T-cell (primary cell): ENCODE measurements around the gene RRM2. TPM values are rescaled to one million over a fixed set of nuclear protein-coding genes. Genes with fewer than 3 reads are reported as not detected.
A peak's percentile ranks its signal among the peaks of the same experiment; 100 is the strongest.

Experiments
- ATAC-seq, 4 experiments: fragments of 200-7000 bp in 3 of 4; fragments of 150-1000 bp in 1 of 4; cut with Tn5 transposase; replicated peaks in 1 of 4; 1 replicate in 3 of 4; 2 replicates in 1 of 4; pipeline ENCODE4 v1.10.0; 2021; ENCODE audit warnings: moderate library complexity in 3 of 4, mild to moderate bottlenecking in 2 of 4, moderate number of reproducible peaks in 1 of 4
- CTCF ChIA-PET, 2 donors: fragments of 300-600 bp; sonication (Branson Sonifier 250); formaldehyde crosslinking; loops; one replicate each; lab custom pipeline; 2022; ENCODE audit warnings: antibody characterized with exemption in 2 of 2; lab: Charles Lee
- POLR2A ChIA-PET, 2 donors: fragments of 300-600 bp; sonication (Branson Sonifier 250); formaldehyde crosslinking; loops; one replicate each; lab custom pipeline; 2022; ENCODE audit warnings: antibody characterized with exemption in 2 of 2; lab: Charles Lee
- DNase-seq, 35 experiments: peaks; one replicate each; pipeline versions ENCODE4 v3.0.0 to v3.0.0-alpha.2; 2013 to 2023
- H3K27ac ChIP-seq: one replicate; pipeline ENCODE4 v1.5.1; 2013; ENCODE audit warnings: low read length
- H3K27me3 ChIP-seq, 2 experiments: replicated peaks in 1 of 2; 1 replicate in 1 of 2; 2 replicates in 1 of 2; pipeline versions ENCODE4 v1.6.1 to v1.7.0; 2013; ENCODE audit warnings: low read length in 1 of 2, mixed read lengths in 1 of 2; ENCODE audit not compliant: control insufficient read depth in 2 of 2, insufficient read depth in 2 of 2; ENCODE audit errors: extremely low read depth in 1 of 2
- H3K36me3 ChIP-seq, 2 donors: 1 replicate in 1 of 2; 2 replicates in 1 of 2; pipeline versions ENCODE4 v1.6.1 to v1.7.0; 2013; ENCODE audit warnings: low read length in 1 of 2; ENCODE audit not compliant: control insufficient read depth in 2 of 2, insufficient read depth in 1 of 2; ENCODE audit errors: extremely low read depth in 1 of 2
- H3K4me1 ChIP-seq, 2 experiments: 1 replicate in 1 of 2; 2 replicates in 1 of 2; pipeline versions ENCODE4 v1.6.1 to v1.7.0; 2013; ENCODE audit warnings: low read length in 2 of 2, mixed read lengths in 1 of 2; ENCODE audit not compliant: insufficient read depth in 2 of 2, control insufficient read depth in 1 of 2; ENCODE audit errors: extremely low read depth in 1 of 2
- H3K4me3 ChIP-seq, 2 donors: 1 replicate in 1 of 2; 2 replicates in 1 of 2; pipeline versions ENCODE4 v1.5.1 to v1.7.0; 2013; ENCODE audit warnings: mild to moderate bottlenecking in 2 of 2, low read length in 1 of 2, moderate library complexity in 1 of 2; ENCODE audit not compliant: control insufficient read depth in 1 of 2; ENCODE audit errors: extremely low read depth in 1 of 2
- H3K9me3 ChIP-seq: 2 replicates; pipeline ENCODE4 v1.7.0; 2013
- H3K27ac Mint-ChIP-seq, 2 donors: one replicate each; pipeline ENCODE4 v1.8.0; 2020 to 2021; ENCODE audit warnings: mild to moderate bottlenecking in 2 of 2, mixed read lengths in 2 of 2
- H3K27me3 Mint-ChIP-seq, 2 donors: one replicate each; pipeline ENCODE4 v1.8.0; 2021 to 2022; ENCODE audit warnings: mixed read lengths in 2 of 2
- H3K36me3 Mint-ChIP-seq: one replicate; pipeline ENCODE4 v1.8.0; 2021; ENCODE audit warnings: mixed read lengths
- H3K4me1 Mint-ChIP-seq, 3 donors: one replicate each; pipeline ENCODE4 v1.8.0; 2020 to 2022; ENCODE audit warnings: mixed read lengths in 3 of 3, mild to moderate bottlenecking in 1 of 3
- H3K4me3 Mint-ChIP-seq, 3 donors: one replicate each; pipeline ENCODE4 v1.8.0; 2020 to 2022; ENCODE audit warnings: mild to moderate bottlenecking in 3 of 3, mixed read lengths in 3 of 3, moderate library complexity in 3 of 3
- H3K9me3 Mint-ChIP-seq, 3 donors: one replicate each; pipeline ENCODE4 v1.8.0; 2020 to 2022; ENCODE audit warnings: mixed read lengths in 3 of 3
- WGBS: methylation state at CpG from one replicate; pipeline ENCODE4 v1.1.5; 2013; ENCODE audit warnings: missing lambda C conversion rate; ENCODE audit not compliant: insufficient coverage; 5-methylcytosine and 5-hydroxymethylcytosine counted together
- total RNA-seq, 35 experiments: library from RNA in 6 of 35; stranded (reverse) in 6 of 35; fragments of 120-200 nt in 1 of 35; gene quantifications; one replicate each; pipeline versions ENCODE4 v1.2.1 to v1.2.4 and lab custom pipeline; 2013 to 2026

Gene RRM2
- total RNA-seq, 5 donors from 2014 or later (not counting 1 experiment from before 2014, with no cell fraction given), result 2.6 to 10.4 (median 3.0) TPM

GRCh38 chr2:10150436-10150835, 27.9 kb downstream of the RRM2 start:
- Mint-ChIP-seq H3K27me3 (no peaks in the 10 kb centered on the region), H3K36me3 (no peaks in the 10 kb centered on the region), H3K9me3 (no peaks in the 10 kb centered on the region), H3K4me1 (peaks cover 6 to 13% (median 8%) of the 10 kb centered on the region in 3 donors), H3K27ac (peak overlapping the region in 1 of 2 donors; percentile 2), H3K4me3 (peak overlapping the region in 1 of 3 donors; percentile 14)
- Histone ChIP-seq H3K36me3 (no peaks in the 10 kb centered on the region), H3K4me1 (peaks cover 3 to 10% of the 10 kb centered on the region in 2 experiments), H3K27ac (no peak overlapping the region), H3K4me3 (no peak overlapping the region), H3K9me3 (no peaks in the 10 kb centered on the region), H3K27me3 (no peaks in the 10 kb centered on the region)
- POLR2A ChIA-PET, result no interaction called here
- DNase-seq, result peak in 1 of 35 experiments; percentile 18
- peak in 2 of 4 experiments; percentile 46 to 62 for ATAC-seq
- WGBS, result no CpG with 5 or more reads among the region's 5 CpGs
- CTCF ChIA-PET, result interaction anchor here (0.5 to 0.7 kb wide), 4 partner anchors 54 to 284 kb away, joined by 3 to 7 read pairs (median 6); no protein-coding TSS in a partner anchor

GRCh38 chr2:10151462-10151861, 28.9 kb downstream of the RRM2 start:
- Mint-ChIP-seq H3K27me3 (no peaks in the 10 kb centered on the region), H3K27ac (no peak overlapping the region), H3K9me3 (no peaks in the 10 kb centered on the region), H3K4me1 (peaks cover 6 to 13% (median 8%) of the 10 kb centered on the region in 3 donors), H3K4me3 (no peak overlapping the region), H3K36me3 (no peaks in the 10 kb centered on the region)
- 96% methylated on average over 3 of the region's 5 CpGs for WGBS
- Histone ChIP-seq H3K36me3 (no peaks in the 10 kb centered on the region), H3K4me3 (no peak overlapping the region), H3K9me3 (no peaks in the 10 kb centered on the region), H3K27ac (no peak overlapping the region), H3K27me3 (no peaks in the 10 kb centered on the region), H3K4me1 (peaks cover 3 to 10% of the 10 kb centered on the region in 2 experiments)
- ChIA-PET CTCF (interaction anchor here in 1 of 2 donors (0.7 kb wide), 1 partner anchor 27 kb away, joined by 8 read pairs; no protein-coding TSS in a partner anchor), POLR2A (no interaction called here)
- ATAC-seq, result no peak
- DNase-seq, result no peak

DNA sequence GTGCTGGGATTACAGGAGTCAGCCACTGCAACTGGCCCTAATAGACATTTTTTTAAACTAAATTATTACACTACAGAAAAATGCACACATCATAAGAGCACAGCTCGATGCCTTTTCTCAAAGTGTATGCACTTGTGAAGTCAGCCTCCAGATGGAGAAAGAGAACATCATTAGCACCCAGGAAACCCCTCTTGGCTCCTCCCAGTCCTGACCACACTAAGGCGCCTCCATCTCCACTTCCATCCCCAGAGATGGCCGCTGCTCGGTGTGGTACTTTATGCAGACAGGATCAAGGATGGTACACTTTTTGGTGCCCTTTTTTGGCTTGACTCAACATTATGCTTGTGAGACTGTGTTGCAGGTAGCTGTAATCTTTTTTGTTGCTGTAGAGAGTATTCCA, 34.8 kb downstream of the RRM2 start:
- no peak for DNase-seq
- ChIA-PET CTCF (interaction anchor here in 1 of 2 donors (1.0 kb wide), 1 partner anchor 251 kb away, joined by 8 read pairs; no protein-coding TSS in a partner anchor), POLR2A (no interaction called here)
- H3K27me3 ChIP-seq, result no peaks in the 10 kb centered on the region
- H3K9me3 ChIP-seq, result no peaks in the 10 kb centered on the region
- H3K36me3 ChIP-seq, result no peaks in the 10 kb centered on the region
- no peak overlapping the region for H3K27ac ChIP-seq
- 78% methylated on average over 1 of the region's 4 CpGs for WGBS
- Mint-ChIP-seq H3K27me3 (no peaks in the 10 kb centered on the region), H3K9me3 (no peaks in the 10 kb centered on the region), H3K27ac (no peak overlapping the region), H3K36me3 (no peaks in the 10 kb centered on the region), H3K4me1 (peaks cover 5 to 11% (median 7%) of the 10 kb centered on the region in 3 donors), H3K4me3 (no peak overlapping the region)
- no peak for ATAC-seq
- H3K4me3 ChIP-seq, result no peak overlapping the region
- H3K4me1 ChIP-seq, result peaks cover 2 to 12% of the 10 kb centered on the region in 2 experiments

GRCh38 chr2:10158681-10159080, 36.1 kb downstream of the RRM2 start:
- WGBS, result 96% methylated on average over 7 of the region's 11 CpGs
- Histone ChIP-seq H3K27ac (no peak overlapping the region), H3K9me3 (no peaks in the 10 kb centered on the region), H3K36me3 (no peaks in the 10 kb centered on the region), H3K27me3 (no peaks in the 10 kb centered on the region), H3K4me3 (no peak overlapping the region), H3K4me1 (peaks cover 2 to 12% of the 10 kb centered on the region in 2 experiments)
- ATAC-seq (no peak), DNase-seq (no peak)
- no peak overlapping the region for H3K4me3 Mint-ChIP-seq
- CTCF ChIA-PET, result no interaction called here
- peaks cover 5 to 11% (median 7%) of the 10 kb centered on the region in 3 donors for H3K4me1 Mint-ChIP-seq
- POLR2A ChIA-PET, result no interaction called here
- no peaks in the 10 kb centered on the region for H3K27me3 Mint-ChIP-seq
- no peaks in the 10 kb centered on the region for H3K9me3 Mint-ChIP-seq
- H3K36me3 Mint-ChIP-seq, result no peaks in the 10 kb centered on the region
- H3K27ac Mint-ChIP-seq, result no peak overlapping the region

DNA sequence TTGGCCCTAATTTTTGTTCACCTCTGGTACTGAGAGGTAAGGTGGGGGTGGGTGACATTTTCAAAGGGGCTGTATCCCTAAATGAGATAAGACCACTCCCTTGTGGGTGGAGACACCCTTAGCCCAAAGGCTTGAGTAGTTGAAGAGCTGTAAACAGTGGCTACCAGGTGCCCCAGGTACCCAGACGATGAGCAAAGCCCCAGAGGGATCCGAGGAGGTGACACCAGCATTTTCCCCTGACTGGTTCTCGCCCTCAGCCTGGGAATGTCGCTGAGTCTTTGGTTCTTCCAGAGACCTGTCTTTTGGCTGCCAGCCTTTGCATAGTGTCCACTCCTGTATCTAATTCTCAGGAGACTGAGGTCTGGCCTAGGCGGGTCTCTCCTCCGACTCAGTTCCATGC, 36.5 kb downstream of the RRM2 start:
- H3K9me3 ChIP-seq, result no peaks in the 10 kb centered on the region
- Mint-ChIP-seq H3K4me3 (no peak overlapping the region), H3K9me3 (no peaks in the 10 kb centered on the region), H3K27me3 (no peaks in the 10 kb centered on the region), H3K27ac (no peak overlapping the region), H3K36me3 (no peaks in the 10 kb centered on the region), H3K4me1 (peaks cover 7 to 11% (median 10%) of the 10 kb centered on the region in 3 donors)
- no peak overlapping the region for H3K4me3 ChIP-seq
- POLR2A ChIA-PET, result no interaction called here
- H3K4me1 ChIP-seq, result peaks cover 2 to 12% of the 10 kb centered on the region in 2 experiments
- CTCF ChIA-PET, result no interaction called here
- no peak for DNase-seq
- H3K27ac ChIP-seq, result no peak overlapping the region
- WGBS, result 97% methylated on average over 6 of the region's 6 CpGs
- H3K27me3 ChIP-seq, result no peaks in the 10 kb centered on the region
- H3K36me3 ChIP-seq, result no peaks in the 10 kb centered on the region
- ATAC-seq, result no peak

DNA sequence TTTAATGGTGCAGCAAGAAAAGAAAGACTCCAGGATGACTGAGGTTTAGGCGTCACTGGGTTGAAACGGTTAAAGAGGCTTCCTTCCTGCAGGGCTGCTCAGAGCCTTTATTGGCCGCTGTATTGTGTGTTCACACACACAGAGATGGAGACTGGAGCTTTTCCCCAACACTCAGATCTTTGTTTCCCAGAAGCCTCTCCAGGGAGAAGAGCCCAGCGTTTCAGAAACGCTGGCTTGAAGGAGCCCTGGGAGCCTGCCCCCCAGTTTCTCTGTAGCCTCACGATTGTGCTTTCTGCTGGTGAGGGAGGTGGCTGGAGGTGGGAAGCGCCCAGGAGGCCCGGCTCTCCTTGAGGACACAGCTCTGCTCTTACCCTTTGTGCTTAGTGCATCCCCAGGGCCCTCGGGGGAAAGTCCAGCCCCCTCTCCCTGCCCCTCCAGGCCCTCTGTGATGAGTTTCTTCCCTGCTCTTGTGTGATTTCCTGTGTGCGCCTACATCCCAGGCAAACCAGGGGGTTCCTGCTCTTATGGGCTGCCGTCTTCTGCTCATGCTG, 37.1 kb downstream of the RRM2 start:
- Histone ChIP-seq H3K4me1 (peaks cover 2 to 12% of the 10 kb centered on the region in 2 experiments), H3K27me3 (no peaks in the 10 kb centered on the region), H3K9me3 (no peaks in the 10 kb centered on the region), H3K36me3 (no peaks in the 10 kb centered on the region), H3K27ac (no peak overlapping the region), H3K4me3 (no peak overlapping the region)
- Mint-ChIP-seq H3K9me3 (no peaks in the 10 kb centered on the region), H3K4me1 (peaks cover 7 to 13% (median 11%) of the 10 kb centered on the region in 3 donors), H3K27ac (no peak overlapping the region), H3K36me3 (no peaks in the 10 kb centered on the region), H3K4me3 (no peak overlapping the region), H3K27me3 (no peaks in the 10 kb centered on the region)
- DNase-seq (no peak), ATAC-seq (no peak)
- ChIA-PET POLR2A (no interaction called here), CTCF (interaction anchor here in 1 of 2 donors (0.6 to 0.9 kb wide), 2 partner anchors 9 to 17 kb away, joined by 3 read pairs; no protein-coding TSS in a partner anchor)
- 59% methylated on average over 6 of the region's 11 CpGs for WGBS
